22Rv1 (cell line): ENCODE measurements around the gene CDKAL1.

Source experiments
- ZFX ChIP-seq: fragments of 450-650 bp; IDR thresholded peaks from 2 replicates; pipeline ENCODE4 v1.6.1; 2017; ENCODE audit warnings: antibody characterized with exemption, borderline replicate concordance
- TF ChIP-seq, protein P1 (sequence below): fragments of 450-650 bp; IDR thresholded peaks from 2 replicates; pipeline ENCODE4 v1.5.1; 2017; ENCODE audit warnings: mild to moderate bottlenecking

DNA sequence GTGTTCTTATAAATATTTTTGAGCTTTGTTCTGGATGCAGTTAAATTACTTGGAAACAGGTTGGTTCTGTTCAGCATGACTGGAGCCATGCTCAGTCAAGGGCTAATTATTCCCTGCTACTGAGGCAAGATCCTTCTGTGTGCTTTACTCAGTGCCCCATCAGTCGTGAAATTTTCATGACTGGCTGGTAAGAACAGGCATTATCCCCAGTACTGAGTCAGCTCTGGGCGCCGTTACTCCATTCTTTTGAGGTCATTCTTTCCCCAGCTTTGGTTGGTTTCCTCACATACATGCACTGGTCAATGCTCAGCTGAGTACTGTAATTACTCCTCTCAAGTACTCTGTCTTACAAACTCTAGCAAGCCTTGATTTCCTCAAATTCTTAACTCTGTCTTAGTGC is 71.3 kb downstream of the CDKAL1 start:
- TF ChIP-seq, protein P1, sequence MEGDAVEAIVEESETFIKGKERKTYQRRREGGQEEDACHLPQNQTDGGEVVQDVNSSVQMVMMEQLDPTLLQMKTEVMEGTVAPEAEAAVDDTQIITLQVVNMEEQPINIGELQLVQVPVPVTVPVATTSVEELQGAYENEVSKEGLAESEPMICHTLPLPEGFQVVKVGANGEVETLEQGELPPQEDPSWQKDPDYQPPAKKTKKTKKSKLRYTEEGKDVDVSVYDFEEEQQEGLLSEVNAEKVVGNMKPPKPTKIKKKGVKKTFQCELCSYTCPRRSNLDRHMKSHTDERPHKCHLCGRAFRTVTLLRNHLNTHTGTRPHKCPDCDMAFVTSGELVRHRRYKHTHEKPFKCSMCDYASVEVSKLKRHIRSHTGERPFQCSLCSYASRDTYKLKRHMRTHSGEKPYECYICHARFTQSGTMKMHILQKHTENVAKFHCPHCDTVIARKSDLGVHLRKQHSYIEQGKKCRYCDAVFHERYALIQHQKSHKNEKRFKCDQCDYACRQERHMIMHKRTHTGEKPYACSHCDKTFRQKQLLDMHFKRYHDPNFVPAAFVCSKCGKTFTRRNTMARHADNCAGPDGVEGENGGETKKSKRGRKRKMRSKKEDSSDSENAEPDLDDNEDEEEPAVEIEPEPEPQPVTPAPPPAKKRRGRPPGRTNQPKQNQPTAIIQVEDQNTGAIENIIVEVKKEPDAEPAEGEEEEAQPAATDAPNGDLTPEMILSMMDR, result no peak
- TF ChIP-seq ZFX, result no peak
